ENCODE measurements around the gene TNKS1BP1. TPM values are rescaled to one million over a fixed set of nuclear protein-coding genes. Genes with fewer than 3 reads are reported as not detected.

TNKS1BP1 gene
- total and polyA plus RNA-seq, 2 of the 8 experiments (the other 6 are each of a cell fraction or from before 2014, with no cell fraction given): 50.0 to 122 TPM

DNA sequence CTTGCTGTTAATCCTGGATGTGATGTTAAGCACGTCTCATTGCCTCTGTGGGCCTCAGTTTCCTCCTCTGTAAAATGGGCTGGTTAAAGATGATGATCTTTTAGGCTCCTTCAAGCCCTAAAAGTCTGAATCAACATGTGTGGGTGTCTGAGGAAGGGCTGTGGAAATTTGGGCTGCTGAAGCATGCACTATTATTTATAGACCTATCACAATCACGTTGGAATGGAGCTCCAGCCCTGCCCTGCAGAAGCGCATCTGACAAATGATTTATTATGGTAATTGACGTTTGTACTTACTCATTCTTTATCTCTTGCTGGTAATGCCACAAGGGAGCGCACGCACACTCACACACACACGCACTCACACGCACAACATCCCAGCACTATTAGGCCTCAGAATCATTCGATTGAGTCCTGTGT is 33.8 kb upstream of the TNKS1BP1 start:
- H3K4me2 ChIP-seq (ENCODE audit: insufficient read depth in 1 of 2, low read depth in 2 of 2, low read length in 2 of 2): no peak overlapping the region
- H3K4ac ChIP-seq (replicated peaks; ENCODE audit: insufficient read length, low read depth, low read length): no peak overlapping the region
- ChIA-PET POLR2A (ENCODE audit: partially characterized antibody) (interaction anchor here (1.3 to 1.6 kb wide), 2 partner anchors 23 to 48 kb away, joined by 3 to 5 read pairs; partner anchors contain the start of gene SSRP1), CTCF (ENCODE audit: partially characterized antibody) (interaction anchor here (1.2 to 2.7 kb wide), 9 partner anchors 8 to 168 kb away, joined by 3 to 11 read pairs (median 5); no protein-coding TSS in a partner anchor)
- no peaks in the 10 kb centered on the region for H3K9me3 ChIP-seq (ENCODE audit: insufficient read depth in 2 of 2, low read depth in 1 of 2, low read length in 1 of 2)
- no peak overlapping the region for H3K23ac ChIP-seq (ENCODE audit: insufficient read length)
- no peak overlapping the region for H2AFZ ChIP-seq (ENCODE audit: low read length)
- 88% methylated on average over 9 of the region's 9 CpGs; no CpG with 5 or more reads in 1 of the 2 experiments for WGBS, 2 experiments (ENCODE audit: extremely low coverage in 1 of 2, insufficient coverage in 1 of 2, insufficient read length in 1 of 2, insufficient replicate concordance in 2 of 2, low coverage in 1 of 2, low lambda C conversion rate in 2 of 2, missing lambda C conversion rate in 1 of 2)
- H3K79me2 ChIP-seq (ENCODE audit: control insufficient read depth in 1 of 2, insufficient read depth in 2 of 2, low read length in 2 of 2): no peaks in the 10 kb centered on the region
- no peak overlapping the region for H2AK5ac ChIP-seq (ENCODE audit: low read depth, low read length)
- no peak overlapping the region for H3K9ac ChIP-seq (replicated peaks in 1 of 4; ENCODE audit: extremely low read depth in 1 of 4, low read depth in 3 of 4, low read length in 3 of 4)
- H2BK20ac ChIP-seq (ENCODE audit: low read length): no peak overlapping the region
- no peaks in the 10 kb centered on the region for H3K79me1 ChIP-seq (ENCODE audit: low read depth, low read length)
- no peak overlapping the region for H3K27ac ChIP-seq (ENCODE audit: low read depth, low read length)
- H3K14ac ChIP-seq (ENCODE audit: insufficient read length): no peak overlapping the region
- H3K18ac ChIP-seq (ENCODE audit: extremely low read depth, low read length): no peak overlapping the region
- no peaks in the 10 kb centered on the region; a peak in 1 of 7 replicates for H3K27me3 ChIP-seq (replicated peaks in 1 of 4; ENCODE audit: control insufficient read depth in 3 of 4, extremely low read depth in 1 of 4, insufficient read depth in 3 of 4, low read length in 3 of 4)
- no peak overlapping the region for H2BK15ac ChIP-seq (ENCODE audit: low read length)
- no peaks in the 10 kb centered on the region for H4K20me1 ChIP-seq (replicated peaks in 1 of 2; ENCODE audit: control insufficient read depth in 1 of 2, insufficient read depth in 2 of 2, low read length in 2 of 2)
- no peak overlapping the region for H2BK5ac ChIP-seq (ENCODE audit: low read depth, low read length)
- no peaks in the 10 kb centered on the region; the same call in 1 of the 2 replicates for H3K23me2 ChIP-seq (ENCODE audit: low read depth, low read length)
- no peak overlapping the region for H2BK120ac ChIP-seq (replicated peaks; ENCODE audit: low read depth, low read length)
- H3K56ac ChIP-seq (replicated peaks; ENCODE audit: insufficient read length, low read depth, low read length): no peak overlapping the region
- no peak overlapping the region for H4K8ac ChIP-seq (ENCODE audit: extremely low read depth, insufficient read depth, low read length)
- H3K4me3 ChIP-seq (ENCODE audit: extremely low read depth in 1 of 4, insufficient read depth in 2 of 4, low read depth in 3 of 4, low read length in 4 of 4): no peak overlapping the region
- no peak for FAIRE-seq
- H2BK12ac ChIP-seq (ENCODE audit: low read depth, low read length): no peak overlapping the region; the same call in 1 of the 2 replicates
- TF ChIP-seq SRF (IDR thresholded peaks at IDR 0.05; ENCODE audit: low read depth, low read length) (no peak), BCL11A (IDR thresholded peaks at IDR 0.05; ENCODE audit: low read depth in 2 of 2, low read length in 2 of 2) (no peak), TEAD4 (IDR thresholded peaks at IDR 0.05; ENCODE audit: low read depth, low read length) (no peak)
- TF ChIP-seq, protein P1, sequence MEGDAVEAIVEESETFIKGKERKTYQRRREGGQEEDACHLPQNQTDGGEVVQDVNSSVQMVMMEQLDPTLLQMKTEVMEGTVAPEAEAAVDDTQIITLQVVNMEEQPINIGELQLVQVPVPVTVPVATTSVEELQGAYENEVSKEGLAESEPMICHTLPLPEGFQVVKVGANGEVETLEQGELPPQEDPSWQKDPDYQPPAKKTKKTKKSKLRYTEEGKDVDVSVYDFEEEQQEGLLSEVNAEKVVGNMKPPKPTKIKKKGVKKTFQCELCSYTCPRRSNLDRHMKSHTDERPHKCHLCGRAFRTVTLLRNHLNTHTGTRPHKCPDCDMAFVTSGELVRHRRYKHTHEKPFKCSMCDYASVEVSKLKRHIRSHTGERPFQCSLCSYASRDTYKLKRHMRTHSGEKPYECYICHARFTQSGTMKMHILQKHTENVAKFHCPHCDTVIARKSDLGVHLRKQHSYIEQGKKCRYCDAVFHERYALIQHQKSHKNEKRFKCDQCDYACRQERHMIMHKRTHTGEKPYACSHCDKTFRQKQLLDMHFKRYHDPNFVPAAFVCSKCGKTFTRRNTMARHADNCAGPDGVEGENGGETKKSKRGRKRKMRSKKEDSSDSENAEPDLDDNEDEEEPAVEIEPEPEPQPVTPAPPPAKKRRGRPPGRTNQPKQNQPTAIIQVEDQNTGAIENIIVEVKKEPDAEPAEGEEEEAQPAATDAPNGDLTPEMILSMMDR (IDR thresholded peaks at IDR 0.05; ENCODE audit: control extremely low read depth in 1 of 3, insufficient read depth in 1 of 3, low read depth in 1 of 3, low read length in 3 of 3): no peak
- H4K5ac ChIP-seq (ENCODE audit: insufficient read length, low read depth, low read length): no peak overlapping the region
- H4K91ac ChIP-seq (replicated peaks; ENCODE audit: insufficient read length, low read length): no peak overlapping the region
- no peak for DNase-seq (ENCODE audit: low read depth in 1 of 2, low spot score in 2 of 2)
- peaks cover 0 to 6% (median 1%) of the 10 kb centered on the region in 4 experiments; a peak in 3 of 7 replicates for H3K4me1 ChIP-seq (replicated peaks in 1 of 4; ENCODE audit: control insufficient read depth in 3 of 4, insufficient read depth in 4 of 4, low read length in 3 of 4)
- no peaks in the 10 kb centered on the region for H3K36me3 ChIP-seq (ENCODE audit: control insufficient read depth in 2 of 4, insufficient read depth in 4 of 4, low read length in 3 of 4)
